Activated CD4-positive, alpha-beta memory T cell treated with anti-CD3 and anti-CD28 coated beads for 36 hours (primary cell): Measurements from ENCODE around the gene DAPK1. TPM values are rescaled to one million over a fixed set of nuclear protein-coding genes. Genes with fewer than 3 reads are reported as not detected.
A peak's percentile ranks its signal among the peaks of the same experiment; 100 is the strongest.
"Not testable (repeated sequence)": the region's sequence is repeated elsewhere in the genome, so short reads cannot be mapped to it uniquely, and the experiment has no call there.

Source experiments
- CTCF ChIA-PET: fragments of 350-600 bp; sonication (Branson Sonifier 250); formaldehyde crosslinking; loops from one replicate; lab custom pipeline; 2021; ENCODE audit warnings: antibody characterized with exemption, inconsistent platforms; lab: Charles Lee
- POLR2A ChIA-PET: fragments of 350-600 bp; sonication (Branson Sonifier 250); formaldehyde crosslinking; loops from one replicate; lab custom pipeline; 2021; ENCODE audit warnings: antibody characterized with exemption; lab: Charles Lee
- DNase-seq: peaks from one replicate; pipeline ENCODE4 v3.0.0-alpha.2; 2020
- H3K27ac Mint-ChIP-seq: one replicate; pipeline ENCODE4 v1.8.0; 2021; ENCODE audit warnings: mixed read lengths
- H3K27me3 Mint-ChIP-seq: one replicate; pipeline ENCODE4 v1.8.0; 2021; ENCODE audit warnings: mixed read lengths
- H3K36me3 Mint-ChIP-seq: one replicate; pipeline ENCODE4 v1.8.0; 2021; ENCODE audit warnings: mixed read lengths
- H3K4me1 Mint-ChIP-seq: one replicate; pipeline ENCODE4 v1.8.0; 2021; ENCODE audit warnings: low read depth, mixed read lengths
- H3K4me3 Mint-ChIP-seq: one replicate; pipeline ENCODE4 v1.8.0; 2021; ENCODE audit warnings: mild to moderate bottlenecking, mixed read lengths
- H3K9me3 Mint-ChIP-seq: one replicate; pipeline ENCODE4 v1.8.0; 2021; ENCODE audit warnings: mixed read lengths
- intact Hi-C: fragments of 100-400 bp; cut with micrococcal nuclease; formaldehyde crosslinking; loops from one replicate; pipeline ENCODE4 v1.15.1; 2023
- total RNA-seq, 2 experiments: library from RNA; stranded (reverse); gene quantifications; one replicate each; pipeline ENCODE4 v1.2.3, GENCODE V29; 2021

DAPK1 gene
- total RNA-seq, 2 experiments from 2014 or later: 1.9 to 3.3 TPM

DNA sequence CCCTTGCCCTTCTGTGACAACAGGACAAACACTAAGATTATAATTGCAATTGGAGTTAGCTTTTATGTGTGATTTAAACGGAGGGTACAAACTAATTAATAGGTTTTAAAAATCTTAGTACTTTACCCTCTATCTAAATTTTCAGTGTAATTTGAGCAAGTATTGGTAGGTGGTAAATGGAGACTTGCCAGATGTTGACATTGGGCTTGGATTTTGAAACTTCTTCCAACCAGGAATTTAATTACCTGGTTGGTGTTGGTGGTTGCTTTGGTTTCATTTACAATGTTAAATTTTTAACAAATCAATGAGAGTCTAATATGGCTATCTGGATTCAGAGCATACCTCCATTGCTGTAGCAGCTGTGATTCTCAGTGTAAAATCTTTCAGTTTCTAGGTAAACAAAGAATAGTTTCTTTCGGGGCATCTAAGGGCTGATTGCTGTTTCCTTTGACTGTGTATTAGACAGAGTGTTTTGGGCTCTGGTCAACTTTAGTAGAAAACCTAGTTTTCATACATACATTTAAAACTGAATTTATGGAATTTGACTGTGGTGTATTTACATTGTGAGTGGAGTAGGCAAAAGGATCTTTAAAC lies 1.9 kb downstream of the DAPK1 start:
- H3K4me3 Mint-ChIP-seq: no peak overlapping the region
- ChIA-PET POLR2A (no interaction called here), CTCF (interaction anchor here (1.1 kb wide), 1 partner anchor 125 kb away, joined by 4 read pairs; no protein-coding TSS in a partner anchor)
- peaks cover 23% of the 10 kb centered on the region for H3K4me1 Mint-ChIP-seq
- H3K36me3 Mint-ChIP-seq: no peaks in the 10 kb centered on the region
- no peaks in the 10 kb centered on the region for H3K9me3 Mint-ChIP-seq
- no peak overlapping the region for H3K27ac Mint-ChIP-seq
- H3K27me3 Mint-ChIP-seq: peaks cover 52% of the 10 kb centered on the region
- no peak for DNase-seq
- intact Hi-C loops: loop anchor here (1.0 to 10.0 kb wide), 4 partner anchors 37 to 165 kb away; no protein-coding TSS in a partner anchor

DNA sequence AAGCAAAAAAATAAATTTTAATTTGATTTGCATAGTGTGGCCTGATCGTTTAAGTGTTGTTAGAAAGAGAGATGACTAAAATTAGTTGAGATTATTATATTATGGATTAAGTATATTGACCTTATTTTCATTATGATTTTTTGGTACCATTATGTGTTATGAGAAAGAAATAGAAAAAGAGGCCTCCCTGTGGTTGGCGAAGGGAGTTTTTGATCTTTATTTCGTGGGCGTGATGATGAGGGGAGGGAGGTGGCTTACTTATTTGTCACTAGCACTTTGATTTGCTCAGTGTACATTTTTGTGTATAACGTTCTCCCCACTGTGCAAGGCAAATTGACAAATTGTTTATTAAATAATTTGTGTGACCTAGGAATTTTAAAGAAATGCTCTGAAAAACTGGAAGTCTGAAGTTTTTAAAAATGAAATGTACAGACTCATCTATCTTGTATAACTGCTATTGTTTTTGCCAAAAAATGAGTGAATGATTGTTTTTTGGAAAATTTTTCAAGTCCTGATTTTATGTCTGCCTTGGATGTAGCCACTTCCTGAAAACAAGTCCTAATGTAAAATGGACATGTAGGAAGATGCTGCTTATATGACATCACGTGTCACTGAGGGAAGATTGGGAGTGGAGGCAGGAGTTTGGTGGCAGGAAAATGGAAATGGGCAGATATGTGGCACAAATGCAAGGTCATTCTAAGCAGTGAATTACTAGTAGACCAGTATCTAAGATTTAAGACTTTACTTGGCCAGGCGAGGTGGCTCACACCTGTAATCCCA lies 3.0 kb downstream of the DAPK1 start:
- H3K4me1 Mint-ChIP-seq: peaks cover 23% of the 10 kb centered on the region
- intact Hi-C loops: loop anchor here (1.0 to 10.0 kb wide), 4 partner anchors 36 to 164 kb away; no protein-coding TSS in a partner anchor
- H3K27ac Mint-ChIP-seq: no peak overlapping the region
- POLR2A ChIA-PET: no interaction called here
- no peaks in the 10 kb centered on the region for H3K36me3 Mint-ChIP-seq
- H3K4me3 Mint-ChIP-seq: no peak overlapping the region
- peak; percentile 50 for DNase-seq
- peaks cover 48% of the 10 kb centered on the region for H3K27me3 Mint-ChIP-seq
- no peaks in the 10 kb centered on the region for H3K9me3 Mint-ChIP-seq
- CTCF ChIA-PET: no interaction called here

DNA sequence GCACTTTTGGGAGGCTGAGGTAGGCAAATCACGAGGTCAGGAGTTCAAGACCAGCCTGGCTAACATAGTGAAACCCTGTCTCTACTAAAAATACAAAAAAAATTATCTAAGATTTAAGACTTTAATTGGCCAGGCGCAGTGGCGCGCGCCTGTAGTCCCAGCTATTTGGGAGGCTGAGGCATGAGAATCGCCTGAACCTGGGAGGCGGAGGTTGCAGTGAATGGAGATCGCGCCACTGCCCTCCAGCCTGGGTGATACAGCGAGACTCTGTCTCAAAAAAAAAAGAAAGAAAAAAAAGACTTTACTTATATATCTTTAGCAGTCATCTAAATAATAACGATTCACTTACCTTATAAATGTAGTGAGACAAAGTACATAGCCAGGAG lies 3.6 kb downstream of the DAPK1 start:
- H3K4me3 Mint-ChIP-seq, H3K27ac Mint-ChIP-seq, H3K9me3 Mint-ChIP-seq, CTCF ChIA-PET, H3K36me3 Mint-ChIP-seq, DNase-seq, POLR2A ChIA-PET: not testable (repeated sequence)
- H3K27me3 Mint-ChIP-seq: peaks cover 43% of the 10 kb centered on the region
- H3K4me1 Mint-ChIP-seq: peaks cover 23% of the 10 kb centered on the region
- intact Hi-C loops: loop anchor here (5.0 to 10.0 kb wide), 2 partner anchors 39 to 164 kb away; no protein-coding TSS in a partner anchor

GRCh38 chr9:87501806-87502205 lies 4.1 kb downstream of the DAPK1 start:
- Mint-ChIP-seq H3K4me3 (no peak overlapping the region), H3K36me3 (no peaks in the 10 kb centered on the region), H3K9me3 (no peaks in the 10 kb centered on the region), H3K27ac (no peak overlapping the region), H3K27me3 (peaks cover 40% of the 10 kb centered on the region), H3K4me1 (peaks cover 23% of the 10 kb centered on the region)
- intact Hi-C loops: loop anchor here (5.0 to 10.0 kb wide), 2 partner anchors 40 to 163 kb away; no protein-coding TSS in a partner anchor
- ChIA-PET POLR2A (no interaction called here), CTCF (no interaction called here)
- DNase-seq: no peak

DNA sequence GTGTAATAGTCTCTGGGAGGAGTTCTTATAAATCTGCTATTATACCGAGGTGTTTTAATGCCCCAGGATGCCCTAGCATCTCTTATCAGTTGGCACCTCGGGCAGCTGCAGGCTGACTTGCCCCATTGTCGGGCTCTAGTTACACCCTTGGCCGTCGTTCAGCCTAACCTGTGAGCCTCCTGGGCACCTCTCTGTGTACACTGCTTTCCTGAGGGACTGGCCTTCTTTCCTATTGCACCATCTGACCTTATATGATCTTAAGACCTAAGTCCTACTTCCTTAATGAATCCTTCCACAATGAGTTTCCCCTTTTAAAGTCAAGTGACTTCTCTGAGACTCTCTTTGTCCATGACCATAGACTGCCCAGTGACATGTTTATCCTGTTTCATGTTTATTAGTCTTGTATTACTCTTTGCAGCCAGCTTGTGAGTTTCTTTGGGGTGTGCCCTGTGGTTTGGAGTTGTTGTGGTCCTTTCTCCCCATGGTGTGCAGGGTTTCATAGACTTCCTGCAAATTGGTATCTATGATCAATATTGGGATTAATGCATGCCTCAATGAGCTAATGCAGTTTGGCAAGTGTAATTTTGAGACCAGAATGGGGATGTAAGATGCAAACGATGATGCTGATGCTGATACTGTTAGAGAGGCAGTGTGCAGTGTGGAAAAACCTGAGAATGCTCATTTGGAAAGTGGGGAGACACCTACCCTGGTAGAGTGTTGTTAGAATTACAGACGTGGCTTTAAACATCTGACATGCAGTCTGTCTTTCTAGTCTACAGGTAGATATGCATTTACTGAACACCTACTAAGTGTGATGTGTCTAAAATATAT lies 4.9 kb downstream of the DAPK1 start:
- no peak overlapping the region for H3K27ac Mint-ChIP-seq
- ChIA-PET CTCF (no interaction called here), POLR2A (no interaction called here)
- H3K27me3 Mint-ChIP-seq: peaks cover 35% of the 10 kb centered on the region
- intact Hi-C loops: loop anchor here (5.0 to 10.0 kb wide), 2 partner anchors 40 to 162 kb away; no protein-coding TSS in a partner anchor
- DNase-seq: no peak
- H3K9me3 Mint-ChIP-seq: no peaks in the 10 kb centered on the region
- no peaks in the 10 kb centered on the region for H3K36me3 Mint-ChIP-seq
- no peak overlapping the region for H3K4me3 Mint-ChIP-seq
- H3K4me1 Mint-ChIP-seq: peaks cover 21% of the 10 kb centered on the region

- Mint-ChIP-seq H3K9me3 (no peaks in the 10 kb centered on the region), H3K27me3 (peaks cover 33% of the 10 kb centered on the region), H3K4me1 (peaks cover 19% of the 10 kb centered on the region), H3K27ac (no peak overlapping the region), H3K4me3 (no peak overlapping the region), H3K36me3 (no peaks in the 10 kb centered on the region)
- CTCF ChIA-PET: no interaction called here
- POLR2A ChIA-PET: no interaction called here
- intact Hi-C loops: loop anchor here (5.0 to 10.0 kb wide), 2 partner anchors 41 to 161 kb away; no protein-coding TSS in a partner anchor
- no peak for DNase-seq
These were observed 5.8 kb downstream of the DAPK1 start for GRCh38 chr9:87503430-87503829.

DNA sequence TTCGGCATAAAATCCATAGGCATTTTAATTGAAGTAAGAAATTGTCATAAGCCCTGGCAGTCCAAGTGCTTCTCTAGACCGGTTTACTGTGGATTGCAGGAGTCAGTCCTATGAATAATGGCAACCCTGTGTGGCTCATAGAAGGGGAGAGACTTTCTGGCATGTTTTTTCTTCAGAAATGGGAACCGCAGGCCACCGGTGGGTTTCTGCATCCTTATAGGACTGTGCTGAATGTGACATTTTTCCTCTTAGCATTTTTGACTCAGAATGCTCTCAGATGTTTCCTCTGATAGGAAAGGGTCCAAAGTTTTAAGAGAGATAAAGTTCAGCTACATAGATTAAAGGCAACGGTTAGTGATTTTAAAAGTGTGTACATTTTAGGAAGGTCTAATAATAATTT lies 6.3 kb downstream of the DAPK1 start:
- POLR2A ChIA-PET: no interaction called here
- Mint-ChIP-seq H3K4me3 (no peak overlapping the region), H3K4me1 (peaks cover 17% of the 10 kb centered on the region), H3K27me3 (peaks cover 29% of the 10 kb centered on the region), H3K9me3 (no peaks in the 10 kb centered on the region), H3K27ac (no peak overlapping the region), H3K36me3 (no peaks in the 10 kb centered on the region)
- no peak for DNase-seq
- CTCF ChIA-PET: no interaction called here
- intact Hi-C loops: loop anchor here (5.0 to 10.0 kb wide), 2 partner anchors 42 to 161 kb away; no protein-coding TSS in a partner anchor

GRCh38 chr9:87504938-87505337 lies 7.3 kb downstream of the DAPK1 start:
- ChIA-PET CTCF (no interaction called here), POLR2A (no interaction called here)
- Mint-ChIP-seq H3K4me1 (peaks cover 10% of the 10 kb centered on the region), H3K36me3 (no peaks in the 10 kb centered on the region), H3K4me3 (no peak overlapping the region), H3K27ac (no peak overlapping the region), H3K9me3 (no peaks in the 10 kb centered on the region), H3K27me3 (peaks cover 21% of the 10 kb centered on the region)
- intact Hi-C loops: loop anchor here (5.0 to 10.0 kb wide), 2 partner anchors 43 to 160 kb away; no protein-coding TSS in a partner anchor
- no peak for DNase-seq

DNA sequence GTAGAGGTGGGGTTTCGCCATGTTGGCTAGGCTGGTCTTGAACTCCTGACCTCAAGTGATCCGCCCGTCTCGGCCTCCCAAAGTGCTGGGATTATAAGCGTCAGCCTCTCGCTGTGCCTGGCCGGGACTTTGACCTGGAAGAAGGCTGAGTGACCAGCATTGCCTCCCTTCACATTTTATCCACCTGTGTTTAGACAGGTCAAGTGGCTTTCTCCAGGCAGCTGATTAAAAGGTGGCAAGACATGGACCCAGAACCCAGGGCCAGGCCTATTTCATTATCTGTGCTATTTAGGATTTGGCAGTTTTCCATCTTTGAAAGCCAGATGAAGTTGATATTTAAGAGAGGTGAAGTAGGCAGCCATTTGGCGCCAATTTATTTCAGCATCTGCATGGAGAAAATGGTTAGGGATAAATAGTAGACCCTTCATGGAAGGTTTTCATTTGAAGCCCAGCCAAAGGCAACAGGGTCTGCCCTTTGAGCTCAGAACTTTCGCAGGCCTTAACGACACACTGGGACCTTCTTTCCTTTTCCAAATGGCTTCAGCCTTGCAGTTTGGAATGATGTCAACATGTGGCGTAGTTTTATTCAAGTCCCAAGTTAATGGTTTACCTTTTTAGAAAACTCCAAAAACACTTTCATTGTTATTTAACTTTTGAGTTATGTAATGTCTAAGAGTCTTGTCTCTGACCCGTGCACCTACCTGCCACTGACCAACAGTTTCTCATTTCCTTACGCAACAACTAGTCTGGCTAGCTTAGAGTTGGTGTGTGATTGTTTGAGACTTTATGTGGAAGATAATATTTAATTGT lies 8.4 kb downstream of the DAPK1 start:
- no peaks in the 10 kb centered on the region for H3K4me1 Mint-ChIP-seq
- no peaks in the 10 kb centered on the region for H3K36me3 Mint-ChIP-seq
- POLR2A ChIA-PET: no interaction called here
- intact Hi-C loops: loop anchor here (10.0 kb wide), 1 partner anchor 159 kb away; no protein-coding TSS in a partner anchor
- H3K4me3 Mint-ChIP-seq: no peak overlapping the region
- H3K9me3 Mint-ChIP-seq: no peaks in the 10 kb centered on the region
- H3K27ac Mint-ChIP-seq: no peak overlapping the region
- no peak for DNase-seq
- peaks cover 16% of the 10 kb centered on the region for H3K27me3 Mint-ChIP-seq
- CTCF ChIA-PET: no interaction called here

GRCh38 chr9:87507576-87507975 lies 9.9 kb downstream of the DAPK1 start:
- no peaks in the 10 kb centered on the region for H3K36me3 Mint-ChIP-seq

GRCh38 chr9:87510252-87510683 lies 12.6 kb downstream of the DAPK1 start:
- Mint-ChIP-seq H3K27me3 (peaks cover 13% of the 10 kb centered on the region), H3K36me3 (no peaks in the 10 kb centered on the region), H3K4me3 (no peak overlapping the region), H3K9me3 (no peaks in the 10 kb centered on the region), H3K4me1 (no peaks in the 10 kb centered on the region), H3K27ac (no peak overlapping the region)
- POLR2A ChIA-PET: no interaction called here
- CTCF ChIA-PET: no interaction called here
- intact Hi-C loops: no loop called here
- no peak for DNase-seq

More at GRCh38 chr9:87507576-87507975, 9.9 kb downstream of the DAPK1 start:
- POLR2A ChIA-PET: no interaction called here
- CTCF ChIA-PET: interaction anchor here (0.6 kb wide), 1 partner anchor 13 kb away, joined by 3 read pairs; no protein-coding TSS in a partner anchor
- no peak overlapping the region for H3K4me3 Mint-ChIP-seq
- no peaks in the 10 kb centered on the region for H3K4me1 Mint-ChIP-seq
- H3K9me3 Mint-ChIP-seq: no peaks in the 10 kb centered on the region
- intact Hi-C loops: loop anchor here (10.0 kb wide), 1 partner anchor 157 kb away; no protein-coding TSS in a partner anchor
- peaks cover 16% of the 10 kb centered on the region for H3K27me3 Mint-ChIP-seq
- DNase-seq: no peak
- no peak overlapping the region for H3K27ac Mint-ChIP-seq
